BLaER1 (cell line): ENCODE measurements around the gene PCNT.

ENCODE experiments used
- H3K27ac ChIP-seq: shearing (Covaris generic); formaldehyde crosslinking; 2 replicates; pipeline ENCODE4 v1.8.1; 2022
- H3K27me3 ChIP-seq: shearing (Covaris generic); formaldehyde crosslinking; 2 replicates; pipeline ENCODE4 v1.8.1; 2022
- H3K36me3 ChIP-seq: shearing (Covaris generic); formaldehyde crosslinking; 2 replicates; pipeline ENCODE4 v1.8.1; 2022
- H3K4me1 ChIP-seq: shearing (Covaris generic); formaldehyde crosslinking; 2 replicates; pipeline ENCODE4 v1.8.1; 2022
- H3K4me2 ChIP-seq: shearing (Covaris generic); formaldehyde crosslinking; 2 replicates; pipeline ENCODE4 v1.8.1; 2022
- H3K4me3 ChIP-seq: shearing (Covaris generic); formaldehyde crosslinking; 2 replicates; pipeline ENCODE4 v1.8.1; 2022
- H3K9ac ChIP-seq: shearing (Covaris generic); formaldehyde crosslinking; 2 replicates; pipeline ENCODE4 v1.8.1; 2022
- H3K9me3 ChIP-seq: shearing (Covaris generic); formaldehyde crosslinking; 2 replicates; pipeline ENCODE4 v1.8.1; 2022
- H4K20me1 ChIP-seq: shearing (Covaris generic); formaldehyde crosslinking; 2 replicates; pipeline ENCODE4 v1.8.1; 2022
- Cebpa-rat ChIP-seq: shearing (Covaris generic); IDR thresholded peaks from 2 replicates; pipeline ENCODE4 v1.8.1; 2022

The PCNT gene

GRCh38 chr21:46421756-46422555 lies 98.0 kb downstream of the PCNT start:
- no peaks in the 10 kb centered on the region for H3K9me3 ChIP-seq
- peak overlapping the region; percentile 59 for H3K27ac ChIP-seq
- no peaks in the 10 kb centered on the region for H3K27me3 ChIP-seq
- TF ChIP-seq Cebpa-rat: no peak
- H3K9ac ChIP-seq: no peak overlapping the region
- no peaks in the 10 kb centered on the region for H4K20me1 ChIP-seq
- H3K4me2 ChIP-seq: peak overlapping the region; percentile 71
- peaks cover 62% of the 10 kb centered on the region for H3K4me1 ChIP-seq
- H3K4me3 ChIP-seq: no peak overlapping the region
- H3K36me3 ChIP-seq: peaks cover 58% of the 10 kb centered on the region

- no peaks in the 10 kb centered on the region for H4K20me1 ChIP-seq
- H3K9me3 ChIP-seq: no peaks in the 10 kb centered on the region
These were observed 98.8 kb downstream of the PCNT start for GRCh38 chr21:46422636-46423241.

GRCh38 chr21:46423546-46424038 lies 99.6 kb downstream of the PCNT start:
- peak overlapping the region; percentile 51 for H3K4me2 ChIP-seq
- H3K4me3 ChIP-seq: no peak overlapping the region
- H3K4me1 ChIP-seq: peaks cover 56% of the 10 kb centered on the region
- peak overlapping the region; percentile 72 for H3K27ac ChIP-seq
- H3K9ac ChIP-seq: peak overlapping the region; percentile 9; the same call in 1 of the 2 replicates
- no peaks in the 10 kb centered on the region for H4K20me1 ChIP-seq
- H3K36me3 ChIP-seq: peaks cover 66% of the 10 kb centered on the region
- TF ChIP-seq Cebpa-rat: no peak
- H3K27me3 ChIP-seq: no peaks in the 10 kb centered on the region
- H3K9me3 ChIP-seq: no peaks in the 10 kb centered on the region

More at GRCh38 chr21:46422636-46423241, 98.8 kb downstream of the PCNT start:
- Histone ChIP-seq H3K4me1 (peaks cover 58% of the 10 kb centered on the region), H3K4me2 (peak overlapping the region; percentile 51), H3K36me3 (peaks cover 63% of the 10 kb centered on the region), H3K27ac (peak overlapping the region; percentile 66), H3K27me3 (no peaks in the 10 kb centered on the region), H3K4me3 (no peak overlapping the region), H3K9ac (no peak overlapping the region)
- no peak for TF ChIP-seq Cebpa-rat

- H3K9me3 ChIP-seq: no peaks in the 10 kb centered on the region
- H3K36me3 ChIP-seq: peaks cover 69% of the 10 kb centered on the region
- no peaks in the 10 kb centered on the region for H3K27me3 ChIP-seq
- peaks cover 51% of the 10 kb centered on the region for H3K4me1 ChIP-seq
- H3K4me2 ChIP-seq: peak overlapping the region; percentile 9; the same call in 1 of the 2 replicates
- no peaks in the 10 kb centered on the region for H4K20me1 ChIP-seq
- H3K27ac ChIP-seq: peak overlapping the region; percentile 72
- H3K4me3 ChIP-seq: no peak overlapping the region
- peak overlapping the region; percentile 9; the same call in 1 of the 2 replicates for H3K9ac ChIP-seq
- no peak for TF ChIP-seq Cebpa-rat
These were observed 100.2 kb downstream of the PCNT start for GRCh38 chr21:46424039-46424591.

- peaks cover 71% of the 10 kb centered on the region for H3K36me3 ChIP-seq
These were observed 100.7 kb downstream of the PCNT start for GRCh38 chr21:46424621-46425020.

GRCh38 chr21:46425041-46425440 lies 101.1 kb downstream of the PCNT start:
- 0 out of 2 replicates have a peak overlapping the region, but pooled peaks have one; percentile 13 for H3K27ac ChIP-seq
- no peak overlapping the region for H3K4me2 ChIP-seq
- H3K4me3 ChIP-seq: no peak overlapping the region
- no peaks in the 10 kb centered on the region for H4K20me1 ChIP-seq
- no peaks in the 10 kb centered on the region for H3K27me3 ChIP-seq
- no peaks in the 10 kb centered on the region for H3K9me3 ChIP-seq
- peaks cover 42% of the 10 kb centered on the region for H3K4me1 ChIP-seq
- H3K36me3 ChIP-seq: peaks cover 71% of the 10 kb centered on the region
- H3K9ac ChIP-seq: no peak overlapping the region
- no peak for TF ChIP-seq Cebpa-rat

More at GRCh38 chr21:46424621-46425020, 100.7 kb downstream of the PCNT start:
- Histone ChIP-seq H3K27me3 (no peaks in the 10 kb centered on the region), H3K4me1 (peaks cover 46% of the 10 kb centered on the region), H3K9ac (no peak overlapping the region), H3K27ac (peak overlapping the region; percentile 13; the same call in 1 of the 2 replicates), H3K4me3 (no peak overlapping the region), H4K20me1 (no peaks in the 10 kb centered on the region), H3K4me2 (no peak overlapping the region), H3K9me3 (no peaks in the 10 kb centered on the region)
- TF ChIP-seq Cebpa-rat: no peak

- Histone ChIP-seq H4K20me1 (no peaks in the 10 kb centered on the region), H3K9me3 (no peaks in the 10 kb centered on the region), H3K4me3 (no peak overlapping the region), H3K9ac (no peak overlapping the region), H3K4me2 (no peak overlapping the region), H3K27me3 (no peaks in the 10 kb centered on the region), H3K27ac (0 out of 2 replicates have a peak overlapping the region, but pooled peaks have one; percentile 13), H3K4me1 (peaks cover 36% of the 10 kb centered on the region), H3K36me3 (peaks cover 74% of the 10 kb centered on the region)
- no peak for TF ChIP-seq Cebpa-rat
These were observed 101.6 kb downstream of the PCNT start for GRCh38 chr21:46425571-46425970.

- H3K36me3 ChIP-seq: peaks cover 77% of the 10 kb centered on the region
These were observed 102.5 kb downstream of the PCNT start for GRCh38 chr21:46426313-46427046.

GRCh38 chr21:46427516-46427915 lies 103.6 kb downstream of the PCNT start:
- no peak overlapping the region for H3K9ac ChIP-seq
- H3K27me3 ChIP-seq: no peaks in the 10 kb centered on the region
- TF ChIP-seq Cebpa-rat: no peak
- peaks cover 77% of the 10 kb centered on the region for H3K36me3 ChIP-seq
- H3K4me1 ChIP-seq: peaks cover 17% of the 10 kb centered on the region
- H3K27ac ChIP-seq: no peak overlapping the region
- H4K20me1 ChIP-seq: no peaks in the 10 kb centered on the region
- no peaks in the 10 kb centered on the region for H3K9me3 ChIP-seq
- H3K4me2 ChIP-seq: no peak overlapping the region
- H3K4me3 ChIP-seq: no peak overlapping the region

More at GRCh38 chr21:46426313-46427046, 102.5 kb downstream of the PCNT start:
- H3K27ac ChIP-seq: peak overlapping the region; percentile 51; the same call in 1 of the 2 replicates
- H3K4me3 ChIP-seq: no peak overlapping the region
- H3K27me3 ChIP-seq: no peaks in the 10 kb centered on the region
- no peak overlapping the region for H3K4me2 ChIP-seq
- TF ChIP-seq Cebpa-rat: no peak
- H3K9me3 ChIP-seq: no peaks in the 10 kb centered on the region
- H3K9ac ChIP-seq: 0 out of 2 replicates have a peak overlapping the region, but pooled peaks have one; percentile 41
- H3K4me1 ChIP-seq: peaks cover 27% of the 10 kb centered on the region
- H4K20me1 ChIP-seq: no peaks in the 10 kb centered on the region
